ENCODE measurements around the gene ZNF25.
"Not testable (repeated sequence)": the region's sequence is repeated elsewhere in the genome, so short reads cannot be mapped to it uniquely, and the experiment has no call there.

Gene ZNF25

DNA sequence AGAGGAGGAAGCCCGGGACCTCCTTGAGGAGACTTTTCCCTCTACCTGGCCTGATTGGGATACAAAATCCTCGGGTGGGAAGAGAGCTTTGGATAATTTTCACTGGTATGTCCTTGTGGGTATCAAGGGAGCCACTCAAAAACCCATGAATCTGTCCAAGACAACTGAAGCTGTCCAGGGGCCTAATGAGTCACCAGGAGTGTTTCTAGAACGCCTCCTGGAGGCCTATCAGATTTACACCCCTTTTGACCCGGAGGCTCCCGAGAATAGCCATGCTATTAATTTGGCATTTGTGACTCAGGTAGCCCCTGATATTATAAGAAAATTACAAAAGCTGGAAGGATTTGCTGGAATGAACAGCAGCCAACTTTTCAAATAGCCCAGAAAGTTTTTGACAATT is 38.6 kb downstream of the ZNF25 start:
- DNase-seq = no peak

DNA sequence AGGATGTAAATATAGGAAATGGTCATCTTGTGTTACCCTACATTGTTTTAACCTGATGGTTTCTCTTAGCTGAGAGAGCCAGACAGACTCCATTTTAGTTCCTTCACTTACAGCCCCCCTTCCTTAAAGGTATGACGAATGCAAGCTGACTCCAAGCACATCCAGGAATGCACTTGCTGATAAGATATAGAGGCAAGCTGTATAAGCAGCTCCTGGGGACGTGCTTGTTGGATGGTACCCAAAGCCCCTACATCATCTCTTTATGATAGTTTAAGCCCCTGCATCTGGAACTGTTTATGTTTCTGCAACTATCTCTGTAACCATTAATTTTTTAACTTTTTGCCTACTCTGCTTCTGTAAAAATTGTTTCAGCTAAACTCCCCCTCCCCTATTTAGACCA is 41.7 kb downstream of the ZNF25 start:
- no peak for DNase-seq

GRCh38 chr10:37930423-37930822 is 46.0 kb downstream of the ZNF25 start:
- DNase-seq = no peak

GRCh38 chr10:37908165-37908564 is 68.3 kb downstream of the ZNF25 start:
- DNase-seq = not testable (repeated sequence)

- no peak for DNase-seq
Observed at GRCh38 chr10:37906382-37906781, 70.1 kb downstream of the ZNF25 start.

Measured in fibroblast of skin of right biceps (primary cell).